WTC11 (cell line): Measurements from ENCODE around the gene FOXP1.

Experiments
- ELF4 ChIP-seq: sonication (generic); formaldehyde crosslinking; IDR thresholded peaks from 2 replicates; pipeline ENCODE4 v1.8.1; 2022; ENCODE audit warnings: low read depth, mild to moderate bottlenecking, moderate library complexity, missing genetic modification reagents
- FOXJ3 ChIP-seq: sonication (generic); formaldehyde crosslinking; IDR thresholded peaks from 2 replicates; pipeline ENCODE4 v1.9.0; 2021; ENCODE audit warnings: missing genetic modification reagents, mild to moderate bottlenecking, borderline replicate concordance
- NR1H2 ChIP-seq: sonication (generic); formaldehyde crosslinking; IDR thresholded peaks from 2 replicates; pipeline ENCODE4 v1.9.0; 2021; ENCODE audit warnings: mild to moderate bottlenecking, moderate library complexity, missing genetic modification reagents
- NR3C1 ChIP-seq: sonication (generic); formaldehyde crosslinking; conservative IDR thresholded peaks from 2 replicates; pipeline ENCODE4 v1.8.1; 2023; ENCODE audit warnings: low read depth, mild to moderate bottlenecking, missing genetic modification reagents
- ZNF416 ChIP-seq: fragments of 250-450 bp; sonication (Bioruptor Pico); IDR thresholded peaks from 2 replicates; pipeline ENCODE4 v1.9.0; 2021; ENCODE audit warnings: mild to moderate bottlenecking, inconsistent platforms
- ZNF671 ChIP-seq: fragments of 250-450 bp; sonication (Bioruptor Pico); IDR thresholded peaks from 2 replicates; pipeline ENCODE4 v1.8.0; 2021; ENCODE audit warnings: mild to moderate bottlenecking
- TF ChIP-seq, protein P1 (sequence below): fragments of 200-600 bp; IDR thresholded peaks from 2 replicates; pipeline ENCODE4 v1.8.0; 2022; ENCODE audit warnings: antibody characterized with exemption
- TF ChIP-seq, protein P2 (sequence below): sonication (generic); formaldehyde crosslinking; IDR thresholded peaks from 2 replicates; pipeline ENCODE4 v1.8.1; 2022; ENCODE audit warnings: low read depth, missing genetic modification reagents, borderline replicate concordance
- TF ChIP-seq, protein P3 (sequence below): sonication (generic); formaldehyde crosslinking; IDR thresholded peaks from 2 replicates; pipeline ENCODE4 v1.8.1; 2023; ENCODE audit warnings: mild to moderate bottlenecking, missing genetic modification reagents, moderate library complexity
- TF ChIP-seq, protein P4 (sequence below): sonication (generic); formaldehyde crosslinking; IDR thresholded peaks from 2 replicates; pipeline ENCODE4 v1.8.0; 2022; ENCODE audit warnings: mild to moderate bottlenecking, missing genetic modification reagents
- TF ChIP-seq, protein P5 (sequence below): sonication (generic); formaldehyde crosslinking; IDR thresholded peaks from 2 replicates; pipeline ENCODE4 v1.8.1; 2023; ENCODE audit warnings: mild to moderate bottlenecking, missing genetic modification reagents, borderline replicate concordance
- TF ChIP-seq, protein P6 (sequence below): sonication (generic); formaldehyde crosslinking; conservative IDR thresholded peaks from 2 replicates; pipeline ENCODE4 v1.8.1; 2022; ENCODE audit warnings: mild to moderate bottlenecking, missing genetic modification reagents
- TF ChIP-seq, protein P7 (sequence below): sonication (generic); formaldehyde crosslinking; IDR thresholded peaks from 2 replicates; pipeline ENCODE4 v1.8.1; 2023; ENCODE audit warnings: mild to moderate bottlenecking, missing genetic modification reagents, moderate library complexity

DNA sequence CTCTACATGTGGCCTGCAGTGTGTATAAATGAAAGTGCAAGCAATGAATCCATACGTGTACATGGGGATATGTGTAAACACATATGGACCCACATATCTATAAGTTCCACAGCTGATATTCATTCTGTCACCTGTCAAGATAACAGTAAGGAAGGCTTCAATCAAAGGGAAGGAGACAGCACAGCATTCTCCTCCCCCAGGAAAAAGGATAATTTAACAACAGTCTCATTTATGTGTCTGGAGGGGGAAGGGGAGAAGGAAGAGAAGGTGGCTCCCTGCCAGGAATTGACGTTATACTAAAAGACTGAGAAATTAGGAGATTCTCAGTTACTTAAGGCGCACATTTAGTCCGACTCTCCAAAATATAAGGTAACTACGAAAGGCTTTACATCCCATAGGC is 345.9 kb downstream of the FOXP1 start:
- TF ChIP-seq, protein P1, sequence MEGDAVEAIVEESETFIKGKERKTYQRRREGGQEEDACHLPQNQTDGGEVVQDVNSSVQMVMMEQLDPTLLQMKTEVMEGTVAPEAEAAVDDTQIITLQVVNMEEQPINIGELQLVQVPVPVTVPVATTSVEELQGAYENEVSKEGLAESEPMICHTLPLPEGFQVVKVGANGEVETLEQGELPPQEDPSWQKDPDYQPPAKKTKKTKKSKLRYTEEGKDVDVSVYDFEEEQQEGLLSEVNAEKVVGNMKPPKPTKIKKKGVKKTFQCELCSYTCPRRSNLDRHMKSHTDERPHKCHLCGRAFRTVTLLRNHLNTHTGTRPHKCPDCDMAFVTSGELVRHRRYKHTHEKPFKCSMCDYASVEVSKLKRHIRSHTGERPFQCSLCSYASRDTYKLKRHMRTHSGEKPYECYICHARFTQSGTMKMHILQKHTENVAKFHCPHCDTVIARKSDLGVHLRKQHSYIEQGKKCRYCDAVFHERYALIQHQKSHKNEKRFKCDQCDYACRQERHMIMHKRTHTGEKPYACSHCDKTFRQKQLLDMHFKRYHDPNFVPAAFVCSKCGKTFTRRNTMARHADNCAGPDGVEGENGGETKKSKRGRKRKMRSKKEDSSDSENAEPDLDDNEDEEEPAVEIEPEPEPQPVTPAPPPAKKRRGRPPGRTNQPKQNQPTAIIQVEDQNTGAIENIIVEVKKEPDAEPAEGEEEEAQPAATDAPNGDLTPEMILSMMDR, result no peak
- no peak for TF ChIP-seq ELF4 (CRISPR knock-in tag)
- TF ChIP-seq NR1H2, result no peak
- TF ChIP-seq, protein P2, sequence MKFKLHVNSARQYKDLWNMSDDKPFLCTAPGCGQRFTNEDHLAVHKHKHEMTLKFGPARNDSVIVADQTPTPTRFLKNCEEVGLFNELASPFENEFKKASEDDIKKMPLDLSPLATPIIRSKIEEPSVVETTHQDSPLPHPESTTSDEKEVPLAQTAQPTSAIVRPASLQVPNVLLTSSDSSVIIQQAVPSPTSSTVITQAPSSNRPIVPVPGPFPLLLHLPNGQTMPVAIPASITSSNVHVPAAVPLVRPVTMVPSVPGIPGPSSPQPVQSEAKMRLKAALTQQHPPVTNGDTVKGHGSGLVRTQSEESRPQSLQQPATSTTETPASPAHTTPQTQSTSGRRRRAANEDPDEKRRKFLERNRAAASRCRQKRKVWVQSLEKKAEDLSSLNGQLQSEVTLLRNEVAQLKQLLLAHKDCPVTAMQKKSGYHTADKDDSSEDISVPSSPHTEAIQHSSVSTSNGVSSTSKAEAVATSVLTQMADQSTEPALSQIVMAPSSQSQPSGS (CRISPR knock-in tag), result no peak
- TF ChIP-seq, protein P3, sequence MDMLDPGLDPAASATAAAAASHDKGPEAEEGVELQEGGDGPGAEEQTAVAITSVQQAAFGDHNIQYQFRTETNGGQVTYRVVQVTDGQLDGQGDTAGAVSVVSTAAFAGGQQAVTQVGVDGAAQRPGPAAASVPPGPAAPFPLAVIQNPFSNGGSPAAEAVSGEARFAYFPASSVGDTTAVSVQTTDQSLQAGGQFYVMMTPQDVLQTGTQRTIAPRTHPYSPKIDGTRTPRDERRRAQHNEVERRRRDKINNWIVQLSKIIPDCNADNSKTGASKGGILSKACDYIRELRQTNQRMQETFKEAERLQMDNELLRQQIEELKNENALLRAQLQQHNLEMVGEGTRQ (CRISPR knock-in tag), result no peak
- no peak for TF ChIP-seq ZNF416 (CRISPR knock-in tag)
- TF ChIP-seq, protein P4, sequence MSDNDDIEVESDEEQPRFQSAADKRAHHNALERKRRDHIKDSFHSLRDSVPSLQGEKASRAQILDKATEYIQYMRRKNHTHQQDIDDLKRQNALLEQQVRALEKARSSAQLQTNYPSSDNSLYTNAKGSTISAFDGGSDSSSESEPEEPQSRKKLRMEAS (CRISPR knock-in tag), result no peak
- no peak for TF ChIP-seq NR3C1 (CRISPR knock-in tag)
- TF ChIP-seq, protein P5, sequence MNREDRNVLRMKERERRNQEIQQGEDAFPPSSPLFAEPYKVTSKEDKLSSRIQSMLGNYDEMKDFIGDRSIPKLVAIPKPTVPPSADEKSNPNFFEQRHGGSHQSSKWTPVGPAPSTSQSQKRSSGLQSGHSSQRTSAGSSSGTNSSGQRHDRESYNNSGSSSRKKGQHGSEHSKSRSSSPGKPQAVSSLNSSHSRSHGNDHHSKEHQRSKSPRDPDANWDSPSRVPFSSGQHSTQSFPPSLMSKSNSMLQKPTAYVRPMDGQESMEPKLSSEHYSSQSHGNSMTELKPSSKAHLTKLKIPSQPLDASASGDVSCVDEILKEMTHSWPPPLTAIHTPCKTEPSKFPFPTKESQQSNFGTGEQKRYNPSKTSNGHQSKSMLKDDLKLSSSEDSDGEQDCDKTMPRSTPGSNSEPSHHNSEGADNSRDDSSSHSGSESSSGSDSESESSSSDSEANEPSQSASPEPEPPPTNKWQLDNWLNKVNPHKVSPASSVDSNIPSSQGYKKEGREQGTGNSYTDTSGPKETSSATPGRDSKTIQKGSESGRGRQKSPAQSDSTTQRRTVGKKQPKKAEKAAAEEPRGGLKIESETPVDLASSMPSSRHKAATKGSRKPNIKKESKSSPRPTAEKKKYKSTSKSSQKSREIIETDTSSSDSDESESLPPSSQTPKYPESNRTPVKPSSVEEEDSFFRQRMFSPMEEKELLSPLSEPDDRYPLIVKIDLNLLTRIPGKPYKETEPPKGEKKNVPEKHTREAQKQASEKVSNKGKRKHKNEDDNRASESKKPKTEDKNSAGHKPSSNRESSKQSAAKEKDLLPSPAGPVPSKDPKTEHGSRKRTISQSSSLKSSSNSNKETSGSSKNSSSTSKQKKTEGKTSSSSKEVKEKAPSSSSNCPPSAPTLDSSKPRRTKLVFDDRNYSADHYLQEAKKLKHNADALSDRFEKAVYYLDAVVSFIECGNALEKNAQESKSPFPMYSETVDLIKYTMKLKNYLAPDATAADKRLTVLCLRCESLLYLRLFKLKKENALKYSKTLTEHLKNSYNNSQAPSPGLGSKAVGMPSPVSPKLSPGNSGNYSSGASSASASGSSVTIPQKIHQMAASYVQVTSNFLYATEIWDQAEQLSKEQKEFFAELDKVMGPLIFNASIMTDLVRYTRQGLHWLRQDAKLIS (CRISPR knock-in tag), result no peak
- TF ChIP-seq, protein P6, sequence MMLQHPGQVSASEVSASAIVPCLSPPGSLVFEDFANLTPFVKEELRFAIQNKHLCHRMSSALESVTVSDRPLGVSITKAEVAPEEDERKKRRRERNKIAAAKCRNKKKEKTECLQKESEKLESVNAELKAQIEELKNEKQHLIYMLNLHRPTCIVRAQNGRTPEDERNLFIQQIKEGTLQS (CRISPR knock-in tag), result no peak
- TF ChIP-seq, protein P7, sequence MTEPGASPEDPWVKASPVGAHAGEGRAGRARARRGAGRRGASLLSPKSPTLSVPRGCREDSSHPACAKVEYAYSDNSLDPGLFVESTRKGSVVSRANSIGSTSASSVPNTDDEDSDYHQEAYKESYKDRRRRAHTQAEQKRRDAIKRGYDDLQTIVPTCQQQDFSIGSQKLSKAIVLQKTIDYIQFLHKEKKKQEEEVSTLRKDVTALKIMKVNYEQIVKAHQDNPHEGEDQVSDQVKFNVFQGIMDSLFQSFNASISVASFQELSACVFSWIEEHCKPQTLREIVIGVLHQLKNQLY (CRISPR knock-in tag), result no peak
- no peak for TF ChIP-seq ZNF671 (CRISPR knock-in tag)
- TF ChIP-seq FOXJ3 (CRISPR knock-in tag), result no peak
